Small intestine (tissue), 7 donors: Measurements from ENCODE around the gene ZNF564. TPM values are rescaled to one million over a fixed set of nuclear protein-coding genes. Genes with fewer than 3 reads are reported as not detected.
"Not testable (repeated sequence)": the region's sequence is repeated elsewhere in the genome, so short reads cannot be mapped to it uniquely, and the experiment has no call there.

Experiments used
- DNase-seq, 2 donors: peaks; one replicate each; pipeline versions ENCODE4 v3.0.0 to v3.0.0-alpha.2; 2013
- FAIRE-seq: peaks from 2 replicates; lab custom pipeline; 2012; peaks lifted over from hg19 to GRCh38; lab: Jason Lieb, UNC
- H3K27ac ChIP-seq, 3 donors: one replicate each; pipeline ENCODE4 v1.5.1; 2013; ENCODE audit warnings: low read length in 2 of 3, mild to moderate bottlenecking in 2 of 3, control low read depth in 1 of 3, inconsistent platforms in 1 of 3, low read depth in 1 of 3, moderate library complexity in 1 of 3
- H3K27me3 ChIP-seq, 3 donors: one replicate each; pipeline ENCODE4 v1.6.1; 2013; ENCODE audit warnings: low read length in 3 of 3, inconsistent platforms in 1 of 3; ENCODE audit not compliant: control insufficient read depth in 3 of 3, insufficient read depth in 3 of 3
- H3K36me3 ChIP-seq, 3 donors: one replicate each; pipeline ENCODE4 v1.6.1; 2013; ENCODE audit warnings: low read length in 3 of 3, inconsistent platforms in 1 of 3, low read depth in 1 of 3, mild to moderate bottlenecking in 1 of 3, moderate library complexity in 1 of 3; ENCODE audit not compliant: control insufficient read depth in 3 of 3, insufficient read depth in 2 of 3
- H3K4me1 ChIP-seq, 3 donors: one replicate each; pipeline ENCODE4 v1.6.1; 2013; ENCODE audit warnings: low read length in 2 of 3, inconsistent platforms in 1 of 3, low read depth in 1 of 3, mild to moderate bottlenecking in 1 of 3, moderate library complexity in 1 of 3; ENCODE audit not compliant: control insufficient read depth in 3 of 3, insufficient read depth in 2 of 3
- H3K4me3 ChIP-seq, 3 donors: one replicate each; pipeline ENCODE4 v1.5.1; 2013; ENCODE audit warnings: low read length in 3 of 3, control low read depth in 1 of 3, inconsistent platforms in 1 of 3, low read depth in 1 of 3, mild to moderate bottlenecking in 1 of 3, moderate library complexity in 1 of 3
- H3K9me3 ChIP-seq, 2 donors: one replicate each; pipeline ENCODE4 v1.6.1; 2013; ENCODE audit warnings: low read depth in 1 of 2, low read length in 1 of 2; ENCODE audit not compliant: control insufficient read depth in 2 of 2, insufficient read depth in 1 of 2
- whole genome bisulfite sequencing, 3 donors: extraction: QIAGEN DNeasy Blood & Tissue Kit; methylation state at CpG; one replicate each; pipeline ENCODE4 v1.1.7; 2013; 5-methylcytosine and 5-hydroxymethylcytosine counted together
- polyA plus RNA-seq, 4 donors: library from polyadenylated mRNA; stranded (reverse) in 3 of 4; unstranded in 1 of 4; fragments of 200-250 nt in 3 of 4; fragments of 120-200 nt in 1 of 4; gene quantifications; one replicate each; pipeline versions ENCODE4 v1.2.1 to v1.2.3, GENCODE V29; 2013
- donor health status: healthy with polysubstance abuse.
- donor health status: control.
- donor health status: control.
- donor health status: Bipolar disorder and iron deficiency.
- donor health status: healthy.

ZNF564 gene
- polyA plus RNA-seq, 4 donors = 6.5 to 14.9 (median 11.3) TPM

DNA sequence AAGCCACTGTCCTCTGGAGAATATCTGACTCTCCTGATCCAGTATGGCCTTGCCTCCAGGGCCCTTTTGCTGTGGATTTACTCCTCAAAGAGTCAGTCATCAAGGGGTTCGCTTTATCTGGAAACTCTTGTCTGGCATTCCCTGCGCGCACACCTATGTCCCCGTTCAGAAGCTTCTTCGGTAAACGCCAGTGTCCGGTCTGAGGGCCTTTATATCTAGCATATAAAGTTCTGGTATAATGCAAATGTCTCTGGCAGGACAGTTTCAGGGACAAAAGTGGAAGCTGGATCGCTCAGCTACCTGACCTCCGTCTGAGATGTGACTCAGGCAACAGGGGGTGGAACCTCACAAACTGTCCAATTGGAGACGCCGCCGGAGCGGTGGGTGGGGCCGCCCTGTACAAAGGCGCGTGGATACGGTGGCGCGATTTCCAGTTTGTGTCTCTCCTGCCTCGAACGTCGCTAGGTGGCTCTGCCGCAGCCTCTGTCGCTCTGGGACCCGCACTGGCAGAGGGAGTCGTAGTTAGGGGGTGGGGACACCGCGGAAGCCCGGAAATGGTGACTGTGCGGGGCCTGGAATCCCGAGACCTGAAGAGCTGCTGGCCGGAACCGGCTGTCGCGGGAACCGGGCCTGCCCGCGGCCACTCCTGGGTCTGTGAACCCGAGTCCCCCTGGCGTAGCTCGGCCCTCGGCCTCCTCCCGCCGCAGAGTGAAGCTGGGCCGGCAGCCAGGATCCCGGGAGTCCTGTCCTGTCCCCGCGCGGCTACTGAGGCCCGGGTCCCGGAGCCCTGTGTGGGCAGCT, 56.1 kb downstream of the ZNF564 start:
- Histone ChIP-seq H3K4me3 (peak overlapping the region; percentile 50 to 83 (median 60)), H3K27me3 (no peaks in the 10 kb centered on the region), H3K4me1 (peaks cover 0 to 9% (median 0%) of the 10 kb centered on the region in 3 donors), H3K36me3 (no peaks in the 10 kb centered on the region), H3K9me3 (no peaks in the 10 kb centered on the region), H3K27ac (peak overlapping the region; percentile 70 to 87 (median 74))
- FAIRE-seq (peak; percentile 10), DNase-seq (peak; percentile 97 to 98)
- 1 to 3% (median 1%) methylated on average over 48 to 51 of the region's 51 CpGs for WGBS, 3 donors

DNA sequence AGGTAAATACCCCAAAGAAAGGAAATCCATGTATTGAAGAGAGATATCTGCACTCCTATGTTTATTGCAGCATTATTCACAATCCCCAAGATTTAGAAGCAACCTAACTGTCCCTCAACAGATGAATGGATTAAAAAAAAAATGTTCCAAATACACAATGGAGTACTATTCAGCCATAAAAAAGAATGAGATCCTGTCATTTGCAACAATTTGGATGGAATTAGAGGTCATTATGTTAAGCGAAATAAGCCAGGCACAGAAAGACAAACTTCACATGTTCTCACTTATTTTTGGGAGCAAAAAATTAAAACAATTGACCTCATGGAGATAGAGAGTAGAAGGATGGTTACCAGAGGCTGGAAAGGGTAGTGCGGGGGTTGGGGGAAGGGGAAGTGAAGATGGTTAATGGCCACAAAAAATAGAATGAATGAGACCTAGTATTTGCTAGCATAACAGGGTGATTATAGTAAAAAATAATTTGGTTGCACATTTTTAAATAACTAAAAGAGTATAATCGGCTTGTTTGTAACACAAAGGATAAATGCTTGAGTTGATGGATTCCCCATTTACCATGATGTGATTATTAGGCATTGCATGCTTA, 56.9 kb downstream of the ZNF564 start:
- FAIRE-seq = no peak
- H3K36me3 ChIP-seq = no peaks in the 10 kb centered on the region
- 94 to 97% (median 96%) methylated on average over 3 of the region's 3 CpGs for WGBS, 3 donors
- peaks cover 0 to 9% (median 0%) of the 10 kb centered on the region in 3 donors for H3K4me1 ChIP-seq
- no peak for DNase-seq
- H3K4me3 ChIP-seq = peak overlapping the region in 1 of 3 donors; percentile 60
- no peaks in the 10 kb centered on the region for H3K27me3 ChIP-seq
- H3K9me3 ChIP-seq = no peaks in the 10 kb centered on the region
- peak overlapping the region in 1 of 3 donors; percentile 70 for H3K27ac ChIP-seq

DNA sequence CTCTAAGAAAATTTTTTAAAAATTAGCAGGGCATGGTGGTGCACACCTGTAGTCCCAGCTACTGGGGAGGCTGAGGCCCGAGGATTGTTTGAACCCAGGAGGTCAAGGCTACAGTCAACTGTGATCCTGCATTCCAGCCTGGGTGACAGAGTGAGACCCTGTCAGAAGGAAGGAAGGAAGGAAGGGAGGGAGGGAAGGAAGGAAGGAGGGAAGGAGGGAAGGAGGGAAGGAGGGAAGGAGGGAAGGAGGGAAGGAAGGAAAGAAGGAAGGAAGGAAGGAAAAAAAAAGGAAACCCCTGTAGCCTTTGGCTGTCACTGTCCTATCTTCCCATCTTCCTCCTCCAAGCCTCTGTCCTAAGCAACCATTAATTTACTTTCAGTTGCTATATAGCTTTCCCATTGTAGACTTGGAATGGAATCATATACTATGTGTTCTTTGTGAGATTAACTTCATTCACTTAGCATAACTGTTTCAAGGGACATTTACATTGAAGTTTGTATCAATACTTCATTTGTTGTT, 65.0 kb downstream of the ZNF564 start:
- WGBS, 3 donors = 83 to 100% (median 94%) methylated on average over 1 of the region's 1 CpG
- H3K27ac ChIP-seq, H3K36me3 ChIP-seq, H3K27me3 ChIP-seq, H3K4me3 ChIP-seq, H3K4me1 ChIP-seq, FAIRE-seq, H3K9me3 ChIP-seq, DNase-seq: not testable (repeated sequence)

DNA sequence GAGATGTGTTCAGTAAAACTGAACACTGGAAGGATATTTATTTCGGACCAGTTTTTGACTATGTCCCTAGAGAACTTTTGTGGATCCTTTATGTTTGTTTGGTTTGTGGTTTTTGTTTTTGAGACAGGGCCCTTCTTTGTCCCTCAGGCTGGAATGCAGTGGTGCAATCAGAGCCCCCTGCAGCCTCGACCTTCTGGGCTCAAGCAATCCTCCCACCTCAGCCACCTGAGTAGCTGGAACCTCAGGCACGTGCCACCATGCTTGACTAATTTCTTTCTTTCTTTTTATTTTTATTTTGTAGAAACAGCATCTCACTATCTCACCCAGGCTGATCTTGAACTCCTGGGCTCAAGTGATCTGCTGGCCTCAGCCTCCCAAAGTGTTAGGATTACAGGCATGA, 65.7 kb downstream of the ZNF564 start:
- DNase-seq (no peak), FAIRE-seq (no peak)
- Histone ChIP-seq H3K27me3 (no peaks in the 10 kb centered on the region), H3K4me1 (peaks cover 0 to 3% (median 2%) of the 10 kb centered on the region in 3 donors), H3K9me3 (no peaks in the 10 kb centered on the region), H3K36me3 (no peaks in the 10 kb centered on the region), H3K27ac (no peak overlapping the region), H3K4me3 (peak overlapping the region in 1 of 3 donors; percentile 81)
- 74 to 81% (median 81%) methylated on average over 3 of the region's 3 CpGs for WGBS, 3 donors

DNA sequence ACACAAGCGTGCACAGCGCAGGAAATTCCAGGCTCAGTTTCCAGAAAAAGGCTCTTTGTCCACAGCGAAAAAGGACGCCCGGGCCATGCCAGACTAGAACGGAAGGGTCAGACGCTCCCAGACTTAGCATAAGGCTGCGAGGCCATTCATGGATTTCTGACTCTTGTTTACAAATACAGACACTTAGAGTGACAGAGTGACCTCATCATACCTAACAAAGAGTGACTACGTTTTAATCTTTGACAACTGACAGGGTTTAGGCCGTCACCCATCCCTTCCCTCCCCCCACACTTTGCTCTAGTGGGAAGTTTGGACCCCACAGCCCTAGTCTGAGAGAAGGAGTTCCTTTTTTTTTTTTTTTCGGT, 66.2 kb downstream of the ZNF564 start:
- WGBS, 3 donors = 4 to 5% (median 5%) methylated on average over 11 of the region's 11 CpGs
- FAIRE-seq (no peak), DNase-seq (no peak)
- peaks cover 0 to 3% (median 2%) of the 10 kb centered on the region in 3 donors for H3K4me1 ChIP-seq
- H3K27ac ChIP-seq = peak overlapping the region in 2 of 3 donors; percentile 49 to 72
- no peaks in the 10 kb centered on the region for H3K27me3 ChIP-seq
- no peaks in the 10 kb centered on the region for H3K36me3 ChIP-seq
- peak overlapping the region; percentile 72 to 94 (median 81) for H3K4me3 ChIP-seq
- H3K9me3 ChIP-seq = no peaks in the 10 kb centered on the region

DNA sequence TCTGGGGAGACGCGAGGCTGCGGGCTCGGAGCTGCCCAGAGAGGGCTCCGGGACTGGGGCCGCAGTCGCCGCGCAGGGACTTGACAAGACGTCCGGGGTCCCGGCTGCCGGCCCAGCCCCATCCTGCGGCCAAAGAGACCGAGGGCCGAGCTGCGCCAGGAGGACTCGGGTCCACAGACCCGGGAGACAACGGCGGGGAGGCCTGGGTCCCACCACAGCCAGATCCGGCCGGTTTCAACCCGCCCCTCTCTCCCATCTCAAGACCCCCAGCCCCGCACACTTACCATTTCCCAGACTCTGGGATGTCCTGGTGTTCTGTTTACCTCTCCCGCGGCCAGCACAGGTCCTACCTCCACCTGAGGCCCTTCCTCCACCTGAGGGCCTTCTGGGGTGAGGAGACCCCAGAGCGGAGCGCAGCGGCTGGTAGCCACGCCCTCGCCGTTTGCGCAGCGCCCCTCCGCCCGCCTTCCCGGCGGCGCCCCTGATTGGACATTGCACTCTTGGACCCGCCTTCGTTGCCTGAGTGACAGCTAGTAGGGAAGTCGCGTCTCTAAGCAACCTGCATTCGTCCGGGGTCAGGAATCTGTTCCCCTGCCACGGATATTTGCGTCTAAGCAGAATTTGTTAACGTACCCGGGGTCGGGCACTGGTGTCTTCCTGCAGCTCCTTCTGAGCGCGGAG, 66.8 kb downstream of the ZNF564 start, which contains the start of gene ZNF709:
Gene ZNF709 (minus strand): TSS at position 446 of the 681 bp plus-strand sequence. CDS start 159 bp downstream, at position 287.
- WGBS, 3 donors = 0 to 1% (median 0%) methylated on average over 47 to 53 of the region's 53 CpGs
- no peak for FAIRE-seq
- H3K4me3 ChIP-seq = peak within 1 kb of the TSS; percentile 72 to 94 (median 81)
- no peaks in the 10 kb centered on the region for H3K27me3 ChIP-seq
- H3K27ac ChIP-seq = peak within 1 kb of the TSS in 2 of 3 donors; percentile 72
- DNase-seq = peak; percentile 87 to 94
- peaks cover 0 to 3% (median 2%) of the 10 kb centered on the region in 3 donors for H3K4me1 ChIP-seq
- H3K9me3 ChIP-seq = no peaks in the 10 kb centered on the region
- no peaks in the 10 kb centered on the region for H3K36me3 ChIP-seq

DNA sequence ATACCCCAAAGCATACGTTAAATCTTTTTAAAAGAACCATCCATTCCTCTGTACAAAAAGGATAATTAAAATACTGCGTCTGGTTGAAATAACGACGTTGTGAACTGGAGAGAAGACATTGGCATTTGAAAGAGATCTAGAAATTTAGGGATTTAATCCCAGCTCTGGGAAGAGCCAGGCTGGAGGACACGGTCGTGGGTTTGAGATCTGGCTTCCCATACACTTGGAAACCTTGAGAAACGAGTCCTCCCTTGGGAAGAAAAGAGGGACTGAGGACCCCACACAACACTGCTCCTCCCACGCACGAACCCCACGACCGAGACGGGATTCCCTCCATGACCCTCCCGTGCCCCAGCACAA, 67.3 kb downstream of the ZNF564 start:
- FAIRE-seq = no peak
- WGBS, 3 donors = 0 to 4% (median 2%) methylated on average over 13 of the region's 13 CpGs
- Histone ChIP-seq H3K4me1 (peaks cover 0 to 3% (median 2%) of the 10 kb centered on the region in 3 donors), H3K9me3 (no peaks in the 10 kb centered on the region), H3K4me3 (peak overlapping the region; percentile 72 to 94 (median 81)), H3K27ac (peak overlapping the region in 1 of 3 donors; percentile 72), H3K27me3 (no peaks in the 10 kb centered on the region), H3K36me3 (no peaks in the 10 kb centered on the region)
- no peak for DNase-seq

DNA sequence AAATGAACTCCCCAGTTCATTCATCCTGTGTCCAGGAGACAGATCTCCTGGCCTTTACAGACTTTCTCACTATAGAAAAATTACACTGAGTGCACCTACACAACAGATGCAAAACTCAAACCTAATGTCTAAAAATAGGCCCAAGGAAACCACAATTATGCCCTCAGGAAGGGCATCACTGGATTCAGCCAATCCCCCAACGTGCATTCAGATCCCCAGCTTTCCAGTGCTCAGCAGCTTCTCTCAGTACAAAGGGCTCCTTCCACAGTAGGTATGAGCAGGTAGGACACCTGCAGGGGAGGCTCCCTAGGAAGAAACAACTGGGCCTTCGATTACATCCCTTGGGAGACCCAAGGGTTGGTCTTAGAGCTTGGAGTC, 68.8 kb downstream of the ZNF564 start:
- FAIRE-seq (no peak), DNase-seq (no peak)
- Histone ChIP-seq H3K36me3 (no peaks in the 10 kb centered on the region), H3K9me3 (no peaks in the 10 kb centered on the region), H3K4me3 (no peak overlapping the region), H3K27ac (no peak overlapping the region), H3K27me3 (no peaks in the 10 kb centered on the region), H3K4me1 (peaks cover 0 to 3% (median 2%) of the 10 kb centered on the region in 3 donors)
- WGBS, 3 donors = 58 to 68% (median 63%) methylated on average over 2 of the region's 2 CpGs
